K562 (cell line): ENCODE measurements around the gene DYNLT4. TPM values are rescaled to one million over a fixed set of nuclear protein-coding genes. Genes with fewer than 3 reads are reported as not detected.
A peak's percentile ranks its signal among the peaks of the same experiment; 100 is the strongest.

ENCODE experiments used
- ATF7 ChIP-seq: fragments of 450-650 bp; IDR thresholded peaks from 2 replicates; pipeline ENCODE4 v1.7.1; 2014; ENCODE audit warnings: mild to moderate bottlenecking, moderate library complexity
- CHAMP1 ChIP-seq: fragments of 450-650 bp; IDR thresholded peaks from 2 replicates; pipeline ENCODE4 v1.6.1; 2016; ENCODE audit warnings: mild to moderate bottlenecking
- CREM ChIP-seq: IDR thresholded peaks from 2 replicates; pipeline ENCODE4 v1.6.1; 2014; ENCODE audit warnings: antibody characterized with exemption, low read depth
- CXXC5 ChIP-seq: fragments of 250-450 bp; sonication (Bioruptor Pico); IDR thresholded peaks from 2 replicates; pipeline ENCODE4 v1.8.0; 2022; ENCODE audit warnings: inconsistent platforms, mild to moderate bottlenecking, moderate library complexity
- DEAF1 ChIP-seq: fragments of 450-650 bp; formaldehyde crosslinking; IDR thresholded peaks from 2 replicates; pipeline ENCODE4 v1.4.0; 2020; ENCODE audit warnings: mild to moderate bottlenecking, moderate library complexity
- E2F3 ChIP-seq: fragments of 250-450 bp; sonication (Bioruptor Pico); IDR thresholded peaks from 2 replicates; pipeline ENCODE4 v1.4.0; 2020; ENCODE audit warnings: mild to moderate bottlenecking
- EGR1 ChIP-seq: fragments of 450-650 bp; conservative IDR thresholded peaks from 2 replicates; pipeline ENCODE4 v1.6.1; 2017; ENCODE audit warnings: mild to moderate bottlenecking
- ETV5 ChIP-seq: sonication (generic); formaldehyde crosslinking; IDR thresholded peaks from 2 replicates; pipeline ENCODE4 v1.4.0; 2020; ENCODE audit warnings: low read depth, mild to moderate bottlenecking, missing genetic modification reagents
- ETV6 ChIP-seq, 3 experiments: fragments of 150-350 bp in 1 of 3; sonication (generic) in 1 of 3; formaldehyde crosslinking in 1 of 3; IDR thresholded peaks; 2 replicates each; pipeline versions ENCODE4 v1.6.1 to v1.8.0; 2014 to 2022; ENCODE audit warnings: borderline replicate concordance in 2 of 3, low read depth in 2 of 3, antibody characterized with exemption in 1 of 3, low read length in 1 of 3, mild to moderate bottlenecking in 1 of 3, missing genetic modification reagents in 1 of 3
- FUS ChIP-seq: fragments of 200-400 bp; formaldehyde crosslinking; optimal IDR thresholded peaks from 2 replicates; pipeline ENCODE3; 2017; ENCODE audit warnings: low read depth, low read length
- MCM2 ChIP-seq: fragments of 450-650 bp; IDR thresholded peaks from 2 replicates; pipeline ENCODE4 v1.6.1; 2017; ENCODE audit warnings: low read depth, mild to moderate bottlenecking
- NCOA1 ChIP-seq: fragments of 450-650 bp; IDR thresholded peaks from 2 replicates; pipeline ENCODE4 v1.6.1; 2016; ENCODE audit warnings: low read depth
- NFE2 ChIP-seq: IDR thresholded peaks from 2 replicates; pipeline ENCODE4 v1.6.1; 2014; ENCODE audit warnings: antibody characterized with exemption, low read depth
- NR3C1 ChIP-seq: sonication (generic); formaldehyde crosslinking; IDR thresholded peaks from 2 replicates; pipeline ENCODE4 v1.8.1; 2022; ENCODE audit warnings: missing genetic modification reagents
- PTRF ChIP-seq: fragments of 450-650 bp; IDR thresholded peaks from 2 replicates; pipeline ENCODE4 v1.6.1; 2016; ENCODE audit warnings: mild to moderate bottlenecking, missing genetic modification characterization, missing compliant biosample characterization
- RCOR1 ChIP-seq, 2 experiments: IDR thresholded peaks; 2 replicates each; pipeline ENCODE4 v1.6.1; 2012; ENCODE audit warnings: low read depth in 2 of 2, low read length in 2 of 2, borderline replicate concordance in 1 of 2, improper control_type of control experiment in 1 of 2
- SIN3A ChIP-seq, 2 experiments: fragments of 150-350 bp in 1 of 2; IDR thresholded peaks; 2 replicates each; pipeline ENCODE4 v1.6.1; 2011 to 2016; ENCODE audit warnings: borderline replicate concordance in 2 of 2, low read depth in 2 of 2, low read length in 2 of 2, mild to moderate bottlenecking in 2 of 2, moderate library complexity in 2 of 2; ENCODE audit not compliant: control insufficient read depth in 1 of 2
- SMARCE1 ChIP-seq: fragments of 450-650 bp; IDR thresholded peaks from 2 replicates; pipeline ENCODE4 v1.7.1; 2016; ENCODE audit warnings: mild to moderate bottlenecking
- SREBF2 ChIP-seq: sonication (generic); formaldehyde crosslinking; IDR thresholded peaks from 2 replicates; pipeline ENCODE4 v1.4.0; 2020; ENCODE audit warnings: mild to moderate bottlenecking, missing genetic modification reagents
- XRCC5 ChIP-seq: fragments of 200-400 bp; formaldehyde crosslinking; IDR thresholded peaks from 2 replicates; pipeline ENCODE4 v1.6.1; 2017; ENCODE audit warnings: low read depth, mild to moderate bottlenecking, low read length
- ZBTB7A ChIP-seq: IDR thresholded peaks from 2 replicates; pipeline ENCODE4 v1.6.1; 2011; ENCODE audit warnings: low read depth, mild to moderate bottlenecking, low read length, moderate library complexity, borderline replicate concordance; ENCODE audit not compliant: control insufficient read depth
- ZNF232 ChIP-seq: sonication (generic); formaldehyde crosslinking; IDR thresholded peaks from 2 replicates; pipeline ENCODE4 v1.8.0; 2022; ENCODE audit warnings: mild to moderate bottlenecking, missing genetic modification reagents
- ZNF507 ChIP-seq: conservative IDR thresholded peaks from 2 replicates; pipeline ENCODE4 v1.6.1; 2017; ENCODE audit warnings: missing genetic modification characterization, missing compliant biosample characterization
- ZNF561 ChIP-seq: fragments of 450-650 bp; formaldehyde crosslinking; conservative IDR thresholded peaks from 2 replicates; pipeline ENCODE4 v1.4.0; 2020; ENCODE audit warnings: mild to moderate bottlenecking, moderate library complexity
- ZNF584 ChIP-seq: fragments of 200-800 bp; sonication (Bioruptor generic); IDR thresholded peaks from 2 replicates; pipeline ENCODE4 v1.6.1; 2016; ENCODE audit warnings: low read depth, mild to moderate bottlenecking, missing genetic modification characterization, missing compliant biosample characterization
- polyA plus RNA-seq, 8 experiments: library from polyadenylated mRNA; depleted of rRNA in 4 of 8; stranded (reverse) in 5 of 8; unstranded in 3 of 8; fragments of >200 nt; fragmentation: Nextera tagmentation in 2 of 8; fragmentation: Illumina TruSeq in 1 of 8; extraction: Ambion mirVana in 2 of 8; extraction: Trizol in 1 of 8; gene quantifications; 2 replicates each; pipeline versions ENCODE4 v1.2.1 to v1.2.3, GENCODE V29; 2011 to 2014; ENCODE audit warnings: inconsistent platforms in 1 of 8, missing spikeins in 1 of 8
- total RNA-seq, 7 experiments: library from RNA; depleted of rRNA in 6 of 7; stranded (reverse); fragments of >200 nt in 6 of 7; fragmentation: Illumina TruSeq in 2 of 7; extraction: Trizol in 2 of 7; gene quantifications; 2 replicates each; pipeline versions ENCODE4 v1.2.1 to v1.2.3, GENCODE V29; 2011 to 2021; ENCODE audit warnings: low replicate concordance in 1 of 7

Gene DYNLT4
- total and polyA plus RNA-seq, 9 of the 15 experiments (the other 6 are each of a cell fraction or from before 2014, with no cell fraction given): 0.29 to 0.73 TPM; not detected in 7

GRCh38 chr1:44790968-44791801 is 16.0 kb downstream of the DYNLT4 start (continued):
- no peak for TF ChIP-seq DEAF1 (CRISPR knock-in tag)
- no peak for TF ChIP-seq ZNF584 (CRISPR knock-in tag)
- no peak for TF ChIP-seq NFE2
- TF ChIP-seq ZBTB7A: 0 out of 2 replicates have a peak, but pooled peaks have one; percentile 22
- TF ChIP-seq SREBF2 (CRISPR knock-in tag): no peak
- TF ChIP-seq FUS: no peak
- 0 out of 2 replicates have a peak, but pooled peaks have one; percentile 49 for TF ChIP-seq ETV5 (CRISPR knock-in tag)
- TF ChIP-seq ZNF561 (CRISPR knock-in tag): no peak
- TF ChIP-seq CXXC5 (CRISPR knock-in tag): no peak
- 0 out of 2 replicates have a peak, but pooled peaks have one; percentile 7 for TF ChIP-seq EGR1
- no peak for TF ChIP-seq XRCC5
- no peak for TF ChIP-seq E2F3
- 0 out of 2 replicates have a peak, but pooled peaks have one; percentile 41 for TF ChIP-seq SMARCE1
- no peak for TF ChIP-seq NR3C1 (CRISPR knock-in tag)
- TF ChIP-seq ZNF507 (tag): no peak
- no peak for TF ChIP-seq CHAMP1
- no peak; the same call in 1 of the 2 replicates for TF ChIP-seq CREM
- TF ChIP-seq ATF7: 0 out of 2 replicates have a peak, but pooled peaks have one; percentile 17
- 0 out of 2 replicates have a peak, but pooled peaks have one; percentile 21 for TF ChIP-seq NCOA1
- TF ChIP-seq ZNF232: no peak
- peak in 1 of 2 experiments; percentile 35; a peak in 1 of 4 replicates for TF ChIP-seq RCOR1 (IDR thresholded peaks at IDR 0.05; ENCODE audit: borderline replicate concordance in 1 of 2, low read depth in 2 of 2, low read length in 2 of 2)
- no peak for TF ChIP-seq PTRF (tag)
- TF ChIP-seq SIN3A (IDR thresholded peaks at IDR 0.05; ENCODE audit: borderline replicate concordance in 2 of 2, control insufficient read depth in 1 of 2, low read depth in 2 of 2, low read length in 2 of 2): 0 out of 4 replicates have a peak, but pooled peaks of 1 of the 2 experiments have one; percentile 46
- TF ChIP-seq ETV6 (IDR thresholded peaks at IDR 0.05; ENCODE audit: borderline replicate concordance in 1 of 2, low read depth in 2 of 2, low read length in 1 of 2): no peak
- TF ChIP-seq ETV6 (CRISPR knock-in tag; IDR thresholded peaks at IDR 0.05; ENCODE audit: borderline replicate concordance): no peak
- TF ChIP-seq MCM2: no peak
